ENCODE results near the gene CYP4V2. TPM values are rescaled to one million over a fixed set of nuclear protein-coding genes. Genes with fewer than 3 reads are reported as not detected.

CYP4V2 gene
- total RNA-seq, result 15.7 and 22.2 TPM in 2 replicates

DNA sequence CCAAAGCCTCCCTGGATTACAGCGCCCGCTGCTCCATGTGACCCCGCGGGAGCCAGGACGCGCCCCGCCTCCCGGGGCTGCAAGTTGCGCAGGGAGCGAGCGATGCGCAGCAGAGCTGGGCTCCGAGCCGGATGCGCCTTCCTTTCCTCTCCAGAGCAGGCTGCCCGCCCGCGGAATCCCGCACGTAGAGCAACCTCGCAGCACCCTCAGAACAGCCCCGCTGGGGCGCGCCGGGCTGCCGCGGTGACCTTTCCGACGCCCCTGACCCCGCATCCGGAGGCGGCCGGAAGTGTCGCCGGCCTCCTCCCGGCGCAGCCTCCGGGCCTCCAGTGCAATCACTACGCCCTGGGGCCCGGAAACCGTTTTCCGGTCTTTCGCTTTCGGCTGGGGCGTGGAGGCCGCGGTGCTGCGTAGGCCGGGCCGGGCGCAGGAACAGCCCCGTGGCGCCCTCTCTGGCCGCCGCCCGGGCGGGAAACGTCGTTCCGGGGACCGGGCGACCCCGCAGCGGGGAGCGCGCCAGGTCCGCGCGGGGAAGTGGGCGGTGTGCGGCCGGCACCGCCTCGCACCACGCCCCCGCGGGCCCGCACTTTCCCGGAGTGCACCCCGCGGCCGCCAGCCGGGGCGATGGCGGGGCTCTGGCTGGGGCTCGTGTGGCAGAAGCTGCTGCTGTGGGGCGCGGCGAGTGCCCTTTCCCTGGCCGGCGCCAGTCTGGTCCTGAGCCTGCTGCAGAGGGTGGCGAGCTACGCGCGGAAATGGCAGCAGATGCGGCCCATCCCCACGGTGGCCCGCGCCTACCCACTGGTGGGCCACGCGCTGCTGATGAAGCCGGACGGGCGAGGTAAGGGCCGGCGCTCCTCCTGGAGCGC lies at the start of gene CYP4V2:
CYP4V2 (plus strand) TSS at position 368 of the 866 bp plus-strand sequence; CDS start at position 625, 257 bp downstream.

GRCh38 chr4:186227221-186227620 lies 35.9 kb downstream of the CYP4V2 start, which contains the start of gene KLKB1:
Gene KLKB1 (plus strand): TSS chr4:186227507. CDS start chr4:186228196, 689 bp downstream.

Other genes with a start within 250 kb of the CYP4V2 start
- 1.1 and 1.8 TPM in 2 replicates for gene TLR3, start 122.4 kb upstream of the CYP4V2 start, total RNA-seq
- 5.7 and 7.9 TPM in 2 replicates for gene FAM149A, start 86.9 kb upstream of the CYP4V2 start, total RNA-seq
- gene KLKB1, start 35.9 kb downstream of the CYP4V2 start, total RNA-seq, result 0.16 and 0.17 TPM in 2 replicates
- not detected in 2 replicates for gene F11, start 74.6 kb downstream of the CYP4V2 start, total RNA-seq